Neuronal stem cell (in vitro differentiated cells): ENCODE results near the gene ZRANB1.

Experiments
- DNase-seq: peaks from one replicate; pipeline ENCODE4 v3.0.0-alpha.2; 2013; ENCODE audit warnings: low spot score
- H2AFZ ChIP-seq: one replicate; pipeline ENCODE4 v1.6.1; 2013; ENCODE audit warnings: mild to moderate bottlenecking, low read length, inconsistent platforms
- H2AK5ac ChIP-seq: 2 replicates; pipeline ENCODE4 v1.6.1; 2013; ENCODE audit warnings: low read depth, mild to moderate bottlenecking, inconsistent platforms, low read length, moderate library complexity, mixed read lengths
- H2BK120ac ChIP-seq: 2 replicates; pipeline ENCODE4 v1.6.1; 2013; ENCODE audit warnings: low read depth, mild to moderate bottlenecking, inconsistent platforms, low read length, moderate library complexity, mixed read lengths
- H2BK12ac ChIP-seq: one replicate; pipeline ENCODE4 v1.6.1; 2013; ENCODE audit warnings: low read length, inconsistent platforms
- H2BK15ac ChIP-seq: 2 replicates; pipeline ENCODE4 v1.6.1; 2013; ENCODE audit warnings: mild to moderate bottlenecking, low read length, inconsistent platforms, mixed read lengths
- H2BK5ac ChIP-seq: one replicate; pipeline ENCODE4 v1.6.1; 2013; ENCODE audit warnings: inconsistent platforms, mild to moderate bottlenecking, low read length, moderate library complexity
- H3K14ac ChIP-seq: one replicate; pipeline ENCODE4 v1.6.1; 2013; ENCODE audit warnings: low read length, inconsistent platforms
- H3K18ac ChIP-seq: 2 replicates; pipeline ENCODE4 v1.6.1; 2013; ENCODE audit warnings: low read length, inconsistent platforms
- H3K23ac ChIP-seq: 2 replicates; pipeline ENCODE4 v1.6.1; 2013; ENCODE audit warnings: low read depth, mild to moderate bottlenecking, mixed read lengths, low read length, inconsistent platforms; ENCODE audit not compliant: poor library complexity
- H3K27ac ChIP-seq: replicated peaks from 3 replicates; pipeline ENCODE4 v1.5.1; 2013; ENCODE audit warnings: low read length, inconsistent platforms
- H3K27me3 ChIP-seq, 3 experiments: 2 replicates each; pipeline ENCODE4 v1.6.1; 2013; ENCODE audit warnings: low read length in 3 of 3, mild to moderate bottlenecking in 2 of 3, inconsistent platforms in 1 of 3, low read depth in 1 of 3, mixed read lengths in 1 of 3, moderate library complexity in 1 of 3; ENCODE audit not compliant: control insufficient read depth in 3 of 3, insufficient read depth in 3 of 3
- H3K36me3 ChIP-seq, 2 donors: replicated peaks in 1 of 2; 2 replicates each; pipeline ENCODE4 v1.6.1; 2013; ENCODE audit warnings: low read length in 2 of 2; ENCODE audit not compliant: control insufficient read depth in 2 of 2, insufficient read depth in 2 of 2
- H3K4ac ChIP-seq: 2 replicates; pipeline ENCODE4 v1.6.1; 2013; ENCODE audit warnings: inconsistent platforms, mild to moderate bottlenecking, low read length, moderate library complexity
- H3K4me1 ChIP-seq, 2 donors: 1 replicate in 1 of 2; 2 replicates in 1 of 2; pipeline ENCODE4 v1.6.1; 2013; ENCODE audit warnings: low read length in 2 of 2, low read depth in 1 of 2; ENCODE audit not compliant: control insufficient read depth in 2 of 2, insufficient read depth in 1 of 2
- H3K4me2 ChIP-seq: one replicate; pipeline ENCODE4 v1.6.1; 2013; ENCODE audit warnings: mild to moderate bottlenecking, low read length, inconsistent platforms; ENCODE audit not compliant: insufficient read depth, poor library complexity, severe bottlenecking
- H3K4me3 ChIP-seq, 2 donors: 2 replicates each; pipeline ENCODE4 v1.5.1; 2013; ENCODE audit warnings: low read length in 2 of 2, mild to moderate bottlenecking in 2 of 2, inconsistent platforms in 1 of 2, moderate library complexity in 1 of 2
- H3K79me1 ChIP-seq: one replicate; pipeline ENCODE4 v1.6.1; 2013; ENCODE audit warnings: low read depth, mild to moderate bottlenecking, inconsistent platforms, low read length, moderate library complexity
- H3K9ac ChIP-seq: one replicate; pipeline ENCODE4 v1.6.1; 2013; ENCODE audit warnings: mild to moderate bottlenecking, low read depth, low read length, inconsistent platforms; ENCODE audit not compliant: poor library complexity
- H3K9me3 ChIP-seq, 2 donors: replicated peaks in 1 of 2; 2 replicates each; pipeline versions ENCODE3 to v1.6.1; 2013; ENCODE audit warnings: low read length in 2 of 2, mild to moderate bottlenecking in 2 of 2, inconsistent platforms in 1 of 2, low read depth in 1 of 2, mixed read lengths in 1 of 2, moderate library complexity in 1 of 2; ENCODE audit not compliant: control insufficient read depth in 2 of 2, insufficient read depth in 1 of 2
- H4K8ac ChIP-seq: one replicate; pipeline ENCODE4 v1.6.1; 2013; ENCODE audit warnings: low read depth, mild to moderate bottlenecking, inconsistent platforms, low read length, moderate library complexity
- H4K91ac ChIP-seq: one replicate; pipeline ENCODE4 v1.6.1; 2013; ENCODE audit warnings: low read length, low read depth, mild to moderate bottlenecking, inconsistent platforms; ENCODE audit not compliant: poor library complexity
- WGBS, 2 donors: extraction: QIAGEN DNeasy Blood & Tissue Kit; methylation state at CpG; one replicate each; pipeline ENCODE4 v1.1.7; 2013; ENCODE audit warnings: missing lambda C conversion rate in 2 of 2, mixed read lengths in 1 of 2; ENCODE audit not compliant: insufficient read length in 2 of 2, insufficient replicate concordance in 1 of 2; ENCODE audit errors: extremely low coverage in 2 of 2; 5-methylcytosine and 5-hydroxymethylcytosine counted together

Gene ZRANB1

GRCh38 chr10:125026036-125026931, 84.4 kb downstream of the ZRANB1 start:
- Histone ChIP-seq H4K91ac (no peak overlapping the region), H3K36me3 (peaks cover 16 to 73% of the 10 kb centered on the region in 2 donors), H2BK120ac (no peak overlapping the region), H2AFZ (no peak overlapping the region), H3K9me3 (peaks cover 2% of the 10 kb centered on the region in 2 donors), H2BK15ac (no peak overlapping the region), H3K4ac (no peak overlapping the region), H3K27me3 (no peaks in the 10 kb centered on the region), H3K4me1 (peaks cover 0 to 15% of the 10 kb centered on the region in 2 donors), H2AK5ac (peak overlapping the region; percentile 51), H3K4me3 (no peak overlapping the region), H2BK5ac (peak overlapping the region; percentile 16), H3K18ac (peak overlapping the region; percentile 45), H2BK12ac (no peak overlapping the region), H3K9ac (no peak overlapping the region), H3K79me1 (peaks cover 32% of the 10 kb centered on the region), H3K27ac (no peak overlapping the region), H4K8ac (no peak overlapping the region), H3K23ac (peak overlapping the region; percentile 27), H3K4me2 (no peak overlapping the region), H3K14ac (no peak overlapping the region)
- no CpG with 5 or more reads among the region's 51 CpGs for WGBS, 2 donors
- no peak for DNase-seq

DNA sequence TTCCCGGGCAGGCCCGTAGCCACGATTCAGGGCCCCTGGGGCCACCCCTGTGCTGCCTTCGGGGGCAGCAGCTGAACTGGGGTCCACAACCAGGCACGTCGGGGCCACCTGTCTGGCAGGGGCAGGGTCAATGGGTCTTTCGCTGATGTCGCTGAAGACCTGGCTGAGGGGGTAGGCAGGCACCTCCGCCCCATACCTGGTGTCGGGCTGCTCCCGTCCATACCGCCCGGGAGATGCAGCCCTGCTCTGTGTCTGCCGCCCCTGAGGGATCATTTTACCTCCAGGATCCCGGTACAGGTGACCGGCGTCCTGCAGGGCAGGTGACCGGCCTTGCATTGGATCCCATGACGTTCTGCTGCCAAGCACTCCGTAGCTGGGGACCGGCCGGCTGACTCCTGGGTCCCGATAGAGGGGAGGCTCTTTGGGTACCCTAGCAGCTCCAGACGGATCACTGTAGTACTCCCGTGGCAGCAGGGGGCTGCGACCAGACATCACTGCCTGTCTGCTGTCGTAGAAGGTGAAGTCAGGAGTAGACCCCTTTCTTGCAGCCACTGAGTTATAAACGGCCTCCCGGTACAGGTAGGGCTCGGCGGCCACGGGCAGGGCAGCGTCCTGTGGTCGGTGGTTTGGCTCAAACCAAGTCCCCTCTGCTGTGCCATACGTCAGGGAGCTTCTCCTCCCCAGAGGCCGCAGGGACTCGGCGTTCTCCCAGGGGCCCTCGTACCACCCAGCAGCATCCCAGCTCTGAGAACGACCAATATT, 85.2 kb downstream of the ZRANB1 start:
- Histone ChIP-seq H3K4me1 (peaks cover 0 to 15% of the 10 kb centered on the region in 2 donors), H3K9me3 (no peaks in the 10 kb centered on the region), H2BK120ac (no peak overlapping the region), H4K8ac (no peak overlapping the region), H3K27ac (no peak overlapping the region), H2BK5ac (peak overlapping the region; percentile 16), H3K4me3 (no peak overlapping the region), H3K9ac (no peak overlapping the region), H3K14ac (peak overlapping the region; percentile 39), H3K4ac (no peak overlapping the region), H2AFZ (no peak overlapping the region), H3K23ac (no peak overlapping the region), H2BK15ac (no peak overlapping the region), H2BK12ac (no peak overlapping the region), H3K79me1 (peaks cover 28% of the 10 kb centered on the region), H3K18ac (peak overlapping the region; percentile 77), H3K27me3 (no peaks in the 10 kb centered on the region), H3K36me3 (peaks cover 15 to 69% of the 10 kb centered on the region in 2 donors), H3K4me2 (no peak overlapping the region), H2AK5ac (peak overlapping the region; percentile 60), H4K91ac (no peak overlapping the region)
- DNase-seq: no peak
- no CpG with 5 or more reads among the region's 40 CpGs for WGBS, 2 donors

GRCh38 chr10:125027871-125028869, 86.2 kb downstream of the ZRANB1 start:
- H3K4me1 ChIP-seq: peaks cover 0 to 15% of the 10 kb centered on the region in 2 donors

More at GRCh38 chr10:125027871-125028869, 86.2 kb downstream of the ZRANB1 start:
- H2BK120ac ChIP-seq: no peak overlapping the region
- no peaks in the 10 kb centered on the region for H3K9me3 ChIP-seq
- no peak overlapping the region for H3K18ac ChIP-seq
- H4K91ac ChIP-seq: no peak overlapping the region
- H3K9ac ChIP-seq: no peak overlapping the region
- H4K8ac ChIP-seq: no peak overlapping the region
- no peak for DNase-seq
- H2AFZ ChIP-seq: no peak overlapping the region
- H3K27ac ChIP-seq: peak overlapping the region; percentile 1
- no peak overlapping the region for H3K4me2 ChIP-seq
- H3K79me1 ChIP-seq: peaks cover 31% of the 10 kb centered on the region
- no peak overlapping the region for H2BK12ac ChIP-seq
- peaks cover 12 to 71% of the 10 kb centered on the region in 2 donors for H3K36me3 ChIP-seq
- no peaks in the 10 kb centered on the region for H3K27me3 ChIP-seq
- no peak overlapping the region for H3K14ac ChIP-seq
- no peak overlapping the region for H3K4ac ChIP-seq
- no CpG with 5 or more reads among the region's 17 CpGs for WGBS, 2 donors
- no peak overlapping the region for H2AK5ac ChIP-seq
- H3K23ac ChIP-seq: no peak overlapping the region
- no peak overlapping the region for H2BK5ac ChIP-seq
- H2BK15ac ChIP-seq: no peak overlapping the region
- H3K4me3 ChIP-seq: no peak overlapping the region
